Measurements from ENCODE around the gene CCDC141.

- TF ChIP-seq CTCF (IDR thresholded peaks at IDR 0.05; ENCODE audit: low read depth, low read length, poor library complexity, severe bottlenecking) (no peak), EZH2phosphoT487 (IDR thresholded peaks at IDR 0.05; ENCODE audit: borderline replicate concordance, low read length) (no peak)
Observed at GRCh38 chr2:178905261-178905660, 144.7 kb downstream of the CCDC141 start.
